Mucosa of rectum (tissue), 2 donors: Measurements from ENCODE around the gene CDC42BPA.
"Not testable (repeated sequence)": the region's sequence is repeated elsewhere in the genome, so short reads cannot be mapped to it uniquely, and the experiment has no call there.

ENCODE experiments used
- H3K27ac ChIP-seq, 2 donors: one replicate each; pipeline ENCODE4 v1.7.0; 2013; ENCODE audit warnings: inconsistent platforms in 2 of 2, low read depth in 2 of 2, low read length in 2 of 2
- H3K27me3 ChIP-seq, 2 donors: one replicate each; pipeline ENCODE4 v1.7.0; 2013; ENCODE audit warnings: low read length in 2 of 2; ENCODE audit not compliant: control insufficient read depth in 2 of 2, insufficient read depth in 2 of 2
- H3K36me3 ChIP-seq, 2 donors: one replicate each; pipeline ENCODE4 v1.7.0; 2013; ENCODE audit warnings: low read length in 2 of 2; ENCODE audit not compliant: control insufficient read depth in 2 of 2, insufficient read depth in 2 of 2
- H3K4me1 ChIP-seq, 2 donors: one replicate each; pipeline ENCODE4 v1.7.0; 2013; ENCODE audit warnings: low read length in 2 of 2, mild to moderate bottlenecking in 1 of 2; ENCODE audit not compliant: control insufficient read depth in 2 of 2, insufficient read depth in 2 of 2
- H3K4me3 ChIP-seq, 2 donors: one replicate each; pipeline ENCODE4 v1.7.0; 2013; ENCODE audit warnings: low read length in 2 of 2
- H3K9ac ChIP-seq, 2 donors: one replicate each; pipeline ENCODE4 v1.7.0; 2013; ENCODE audit warnings: low read length in 2 of 2, low read depth in 1 of 2, mild to moderate bottlenecking in 1 of 2
- H3K9me3 ChIP-seq, 2 donors: one replicate each; pipeline ENCODE4 v1.7.0; 2013; ENCODE audit warnings: low read length in 2 of 2; ENCODE audit not compliant: control insufficient read depth in 2 of 2
- donor health status: healthy.
- donor health status: Normal muscosa, but diverticular disease.

Gene CDC42BPA

DNA sequence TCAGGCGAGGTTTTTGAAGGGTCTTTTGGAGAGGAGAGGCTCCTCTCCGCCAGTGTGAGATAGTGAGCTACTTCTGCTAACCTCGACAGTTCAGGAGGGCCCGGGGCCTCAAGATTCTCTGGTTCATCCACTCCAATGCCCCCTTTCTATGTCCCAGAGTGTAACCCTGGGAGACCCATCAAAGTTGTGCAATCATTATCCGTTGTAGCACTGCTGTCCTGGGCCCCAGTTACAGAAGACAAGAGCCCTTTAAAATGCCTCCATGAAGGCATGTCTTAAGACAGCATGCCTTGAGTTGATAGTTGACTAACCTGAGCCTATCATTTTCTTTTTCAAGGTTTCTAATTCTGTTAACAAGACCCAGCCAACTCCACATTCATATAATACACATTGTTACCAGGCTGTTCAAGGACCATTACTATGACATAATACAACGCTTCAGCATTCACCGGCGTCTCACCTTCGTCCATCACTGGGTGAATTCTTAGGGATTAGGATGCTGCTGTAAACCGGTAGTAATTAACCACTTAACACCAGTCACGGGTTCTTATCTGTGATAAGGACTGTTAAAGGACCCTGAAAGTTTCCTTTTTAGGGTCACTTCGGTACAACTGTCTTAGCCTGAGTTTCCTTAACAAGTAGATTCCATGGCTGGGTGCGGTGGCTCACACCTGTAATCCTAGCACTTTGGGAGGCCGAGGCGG is 37.4 kb upstream of the CDC42BPA start:
- no peaks in the 10 kb centered on the region for H3K36me3 ChIP-seq
- no peak overlapping the region for H3K9ac ChIP-seq
- H3K4me3 ChIP-seq = no peak overlapping the region
- H3K27me3 ChIP-seq = no peaks in the 10 kb centered on the region
- H3K9me3 ChIP-seq = no peaks in the 10 kb centered on the region
- H3K4me1 ChIP-seq = peaks cover 0 to 14% of the 10 kb centered on the region in 2 donors
- H3K27ac ChIP-seq = no peak overlapping the region

DNA sequence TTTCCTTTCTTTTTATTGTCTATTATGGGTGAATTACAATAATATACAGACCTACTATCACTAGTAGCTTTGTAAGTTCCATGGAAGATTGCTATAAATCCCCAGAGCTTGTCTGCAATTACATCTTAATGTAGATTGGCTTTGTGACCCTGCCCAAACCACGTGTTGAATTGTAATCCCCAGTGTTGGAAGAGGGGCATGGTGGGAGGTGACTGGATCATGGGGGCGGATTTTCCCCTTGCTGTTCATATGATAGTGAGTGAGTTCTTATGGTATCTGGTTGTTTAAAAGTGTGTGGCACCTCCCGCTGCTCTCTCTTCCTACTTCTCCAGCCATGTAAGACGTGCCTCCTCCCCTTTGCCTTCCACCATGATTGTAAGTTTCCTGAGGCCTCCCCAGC is 34.9 kb upstream of the CDC42BPA start:
- H3K27me3 ChIP-seq = no peaks in the 10 kb centered on the region
- no peak overlapping the region for H3K27ac ChIP-seq
- H3K36me3 ChIP-seq = no peaks in the 10 kb centered on the region
- no peak overlapping the region for H3K4me3 ChIP-seq
- no peak overlapping the region for H3K9ac ChIP-seq
- H3K4me1 ChIP-seq = peaks cover 0 to 14% of the 10 kb centered on the region in 2 donors
- no peaks in the 10 kb centered on the region for H3K9me3 ChIP-seq

DNA sequence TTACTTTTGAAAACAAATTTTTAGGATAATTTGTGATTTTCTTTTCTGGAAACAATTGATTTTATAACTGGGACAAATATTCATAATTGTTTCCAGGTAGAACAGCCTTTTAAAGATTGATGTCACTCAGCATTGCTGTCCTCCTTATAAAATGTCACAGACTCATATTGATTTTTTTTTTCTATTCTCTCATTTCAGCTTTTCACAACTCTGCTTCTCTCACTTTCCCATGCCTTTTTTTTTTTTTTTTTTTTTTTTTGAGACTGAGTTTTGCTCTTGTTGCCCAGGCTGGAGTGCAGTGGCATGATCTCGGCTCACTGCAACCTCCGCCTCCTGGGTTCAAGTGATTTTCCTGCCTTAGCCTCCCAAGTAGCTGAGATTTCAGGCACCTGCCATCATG is 33.9 kb upstream of the CDC42BPA start:
- not testable (repeated sequence) for H3K9ac ChIP-seq, H3K9me3 ChIP-seq, H3K4me3 ChIP-seq, H3K27ac ChIP-seq, H3K4me1 ChIP-seq, H3K36me3 ChIP-seq, H3K27me3 ChIP-seq

DNA sequence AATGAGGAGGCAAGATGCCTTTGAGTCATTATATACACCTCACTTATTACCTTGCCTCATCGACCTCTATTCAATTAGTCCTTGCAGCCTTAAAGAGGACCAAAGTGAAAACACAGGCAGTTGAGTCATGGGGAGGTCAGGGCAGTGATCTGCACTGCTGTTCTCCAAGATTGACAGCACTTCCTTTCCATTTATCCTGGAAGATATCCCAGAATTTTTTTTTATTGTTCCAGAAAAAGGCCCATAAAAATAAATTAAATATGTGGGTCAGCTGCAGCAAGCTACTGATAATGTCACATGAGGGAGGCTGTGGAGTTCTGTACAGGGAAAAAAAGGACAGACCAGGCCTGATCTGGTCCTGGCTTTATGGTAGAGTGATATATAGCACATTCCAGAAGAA is 33.2 kb upstream of the CDC42BPA start:
- H3K27ac ChIP-seq = peak overlapping the region in 1 of 2 donors; percentile 15
- no peak overlapping the region for H3K9ac ChIP-seq
- no peaks in the 10 kb centered on the region for H3K27me3 ChIP-seq
- no peaks in the 10 kb centered on the region for H3K36me3 ChIP-seq
- H3K4me3 ChIP-seq = no peak overlapping the region
- H3K4me1 ChIP-seq = peaks cover 0 to 4% of the 10 kb centered on the region in 2 donors
- no peaks in the 10 kb centered on the region for H3K9me3 ChIP-seq

DNA sequence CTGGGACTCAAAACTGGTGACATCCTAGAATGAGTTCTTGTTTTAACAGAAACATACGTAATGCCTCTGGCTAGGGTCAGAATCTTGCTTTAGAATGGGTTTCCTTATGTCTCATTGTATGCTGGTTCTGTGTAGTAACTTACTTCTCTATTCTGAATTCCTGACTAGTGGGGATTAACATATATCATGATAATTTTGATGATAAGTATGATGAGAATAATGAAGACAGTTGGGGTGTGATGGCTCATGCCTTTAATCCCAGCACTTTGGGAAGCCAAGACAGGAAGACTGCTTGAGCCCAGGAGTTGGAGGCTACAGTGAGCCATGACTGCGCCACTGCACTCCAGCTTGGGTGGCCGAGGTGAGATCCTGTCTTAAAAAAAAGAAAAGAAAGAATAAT is 31.7 kb upstream of the CDC42BPA start:
- Histone ChIP-seq H3K4me3 (no peak overlapping the region), H3K27me3 (no peaks in the 10 kb centered on the region), H3K27ac (no peak overlapping the region), H3K9ac (no peak overlapping the region), H3K4me1 (peaks cover 0 to 4% of the 10 kb centered on the region in 2 donors), H3K9me3 (no peaks in the 10 kb centered on the region), H3K36me3 (no peaks in the 10 kb centered on the region)

DNA sequence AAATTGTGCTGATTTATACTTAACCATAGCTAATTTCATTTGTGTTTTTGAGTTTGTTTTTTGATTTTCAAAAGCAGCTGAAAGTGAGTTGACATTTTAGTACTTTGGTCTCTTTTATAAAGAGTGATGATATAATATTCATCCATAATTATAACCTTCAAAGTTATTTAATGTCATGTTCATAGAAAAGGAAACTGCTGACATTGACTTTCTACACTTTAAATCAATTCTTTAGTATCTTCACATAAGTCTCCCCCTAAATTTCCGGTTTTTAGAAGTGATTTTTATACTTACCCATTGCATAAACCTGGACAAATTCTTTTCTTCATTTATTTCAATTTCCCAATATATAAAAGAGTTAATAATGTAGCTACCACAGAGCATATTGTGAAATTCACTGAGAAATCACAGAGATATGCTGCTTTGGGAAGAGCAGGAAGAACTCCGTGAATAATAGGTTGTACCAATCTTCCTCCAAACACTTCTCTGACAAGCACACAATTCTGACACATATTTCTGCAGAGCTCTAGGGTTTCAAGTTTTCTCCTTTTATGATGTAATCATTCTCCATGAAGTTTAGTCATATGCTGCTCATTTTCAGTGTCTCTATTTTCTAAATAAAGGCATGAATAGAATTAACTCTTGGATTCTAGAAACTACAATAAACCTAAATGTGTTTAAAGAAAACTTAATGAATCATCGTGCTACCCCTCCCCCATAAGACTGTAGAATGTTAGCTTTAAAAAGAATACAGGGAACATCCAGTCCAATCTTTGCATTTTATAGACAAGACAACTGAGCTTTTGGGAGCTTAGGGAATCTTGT is 25.6 kb upstream of the CDC42BPA start:
- no peak overlapping the region for H3K4me3 ChIP-seq
- no peaks in the 10 kb centered on the region for H3K27me3 ChIP-seq
- H3K9me3 ChIP-seq = no peaks in the 10 kb centered on the region
- no peak overlapping the region for H3K9ac ChIP-seq
- no peaks in the 10 kb centered on the region for H3K36me3 ChIP-seq
- H3K4me1 ChIP-seq = no peaks in the 10 kb centered on the region
- H3K27ac ChIP-seq = no peak overlapping the region

DNA sequence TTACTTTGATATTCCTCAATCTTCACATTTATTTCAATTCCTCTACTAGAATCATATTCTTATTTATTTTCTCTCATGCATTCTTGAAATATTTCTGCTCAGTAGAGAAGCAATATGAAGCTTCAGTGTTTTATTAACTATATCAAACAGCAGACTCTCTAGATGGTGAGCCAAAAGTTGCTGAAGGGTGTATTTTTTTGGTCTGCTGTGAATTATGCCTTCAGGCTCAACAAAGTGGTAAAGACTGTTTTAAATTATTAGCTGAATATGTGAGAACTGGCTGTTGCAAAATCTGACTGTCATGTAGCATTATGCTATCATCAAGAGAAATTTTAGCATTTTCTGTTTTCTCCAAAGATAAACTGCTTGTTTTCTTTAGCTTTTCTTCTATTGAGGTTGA is 24.9 kb upstream of the CDC42BPA start:
- no peaks in the 10 kb centered on the region for H3K36me3 ChIP-seq
- no peaks in the 10 kb centered on the region for H3K27me3 ChIP-seq
- H3K9me3 ChIP-seq = no peaks in the 10 kb centered on the region
- H3K4me1 ChIP-seq = no peaks in the 10 kb centered on the region
- H3K9ac ChIP-seq = no peak overlapping the region
- no peak overlapping the region for H3K27ac ChIP-seq
- H3K4me3 ChIP-seq = no peak overlapping the region

DNA sequence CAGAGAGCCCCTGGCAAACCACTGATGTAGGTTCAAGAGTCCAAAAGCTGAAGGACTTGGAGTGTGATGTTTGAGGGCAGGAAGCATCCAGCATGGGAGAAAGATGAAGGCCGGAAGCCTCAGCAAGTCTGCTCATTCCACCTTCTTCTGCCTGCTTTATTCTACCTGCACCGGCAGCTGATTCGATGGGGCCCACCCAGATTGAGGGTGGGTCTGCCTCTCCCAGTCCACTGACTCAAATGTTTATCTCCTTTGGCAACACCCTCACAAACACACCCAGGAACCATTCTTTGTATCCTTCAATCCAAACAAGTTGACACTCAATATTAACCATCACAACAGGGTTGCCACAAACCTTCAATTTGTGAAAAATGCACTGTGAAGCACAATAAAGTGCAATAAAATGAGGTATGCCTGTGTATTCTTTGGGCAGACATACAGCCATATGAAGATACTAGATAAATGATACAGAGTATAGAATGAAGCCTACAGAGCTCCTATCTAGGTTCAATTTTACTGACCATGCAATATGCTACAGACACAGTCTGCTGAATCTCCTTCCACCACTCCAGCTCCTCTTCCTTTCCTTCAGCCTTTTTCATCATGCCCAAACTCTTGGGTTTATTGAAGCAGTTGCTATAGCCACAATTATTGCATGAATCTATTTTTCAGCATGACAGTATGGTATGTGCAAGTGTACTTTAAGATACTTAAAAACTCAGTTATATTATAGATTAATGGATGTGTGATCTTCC is 24.0 kb upstream of the CDC42BPA start:
- Histone ChIP-seq H3K4me3 (no peak overlapping the region), H3K27me3 (no peaks in the 10 kb centered on the region), H3K9ac (no peak overlapping the region), H3K27ac (no peak overlapping the region), H3K36me3 (no peaks in the 10 kb centered on the region), H3K4me1 (no peaks in the 10 kb centered on the region), H3K9me3 (no peaks in the 10 kb centered on the region)

DNA sequence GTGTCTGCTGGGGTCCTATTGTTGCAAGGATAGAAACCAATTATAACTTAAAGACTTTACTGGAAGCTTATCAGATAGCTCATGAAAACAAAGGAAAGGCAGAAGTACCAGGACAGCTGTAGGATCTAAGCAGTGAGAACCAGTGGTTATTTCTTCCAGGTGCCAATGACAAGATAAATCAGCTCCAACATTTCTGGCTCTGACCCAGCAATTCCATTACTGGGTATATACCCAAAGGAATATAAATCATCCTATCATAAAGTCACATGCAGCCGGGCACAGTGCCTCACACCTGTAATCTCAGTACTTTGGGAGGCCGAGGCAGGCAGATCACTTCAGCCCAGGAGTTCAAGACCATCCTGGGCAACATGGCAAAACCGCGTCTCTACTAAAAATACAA is 17.8 kb upstream of the CDC42BPA start:
- H3K36me3 ChIP-seq, H3K9ac ChIP-seq, H3K9me3 ChIP-seq, H3K27me3 ChIP-seq, H3K4me3 ChIP-seq, H3K4me1 ChIP-seq, H3K27ac ChIP-seq: not testable (repeated sequence)
